MM.1S (cell line): ENCODE results near the gene CDH4.

Source experiments
- DNase-seq: peaks from one replicate; pipeline ENCODE4 v3.0.0-alpha.2; 2015
- H2AFZ ChIP-seq: fragments of 300-600 bp; sonication (generic); 2 replicates; pipeline ENCODE4 v1.6.0; 2016; ENCODE audit warnings: antibody characterized with exemption, low read length
- H3F3A ChIP-seq: fragments of 300-600 bp; sonication (generic); 2 replicates; pipeline ENCODE4 v1.6.1; 2016; ENCODE audit warnings: mild to moderate bottlenecking, antibody characterized with exemption, low read length, moderate library complexity, mixed read lengths; ENCODE audit not compliant: insufficient read depth
- H3K27ac ChIP-seq: fragments of 300-600 bp; sonication (generic); 2 replicates; pipeline ENCODE4 v1.5.1; 2016; ENCODE audit warnings: mild to moderate bottlenecking, low read length
- H3K27me3 ChIP-seq: fragments of 300-600 bp; sonication (generic); replicated peaks from 2 replicates; pipeline ENCODE4 v1.6.0; 2016; ENCODE audit warnings: low read length; ENCODE audit not compliant: insufficient read depth
- H3K36me3 ChIP-seq: fragments of 300-600 bp; sonication (generic); replicated peaks from 2 replicates; pipeline ENCODE4 v1.6.1; 2016; ENCODE audit warnings: mild to moderate bottlenecking, low read length, mixed read lengths; ENCODE audit not compliant: insufficient read depth
- H3K4me1 ChIP-seq: fragments of 300-600 bp; sonication (generic); 2 replicates; pipeline ENCODE4 v1.6.1; 2016; ENCODE audit warnings: low read length, mixed read lengths
- H3K4me2 ChIP-seq: fragments of 300-600 bp; sonication (generic); 2 replicates; pipeline ENCODE4 v1.6.0; 2016; ENCODE audit warnings: low read depth, low read length
- H3K4me3 ChIP-seq: fragments of 300-600 bp; sonication (generic); 2 replicates; pipeline ENCODE4 v1.5.1; 2016; ENCODE audit warnings: low read length, mixed read lengths
- H3K79me2 ChIP-seq: fragments of 300-600 bp; sonication (generic); 2 replicates; pipeline ENCODE4 v1.6.1; 2016; ENCODE audit warnings: mixed run types, low read length, mixed read lengths
- H3K9ac ChIP-seq: fragments of 300-600 bp; sonication (generic); 2 replicates; pipeline ENCODE4 v1.6.1; 2016; ENCODE audit warnings: low read length, mixed read lengths
- H3K9me2 ChIP-seq: fragments of 300-600 bp; sonication (generic); replicated peaks from 2 replicates; pipeline ENCODE4 v1.6.1; 2016; ENCODE audit warnings: mild to moderate bottlenecking, low read length, mixed read lengths; ENCODE audit not compliant: insufficient read depth
- H3K9me3 ChIP-seq: fragments of 300-600 bp; sonication (generic); replicated peaks from 2 replicates; pipeline ENCODE4 v1.6.1; 2016; ENCODE audit warnings: mild to moderate bottlenecking, low read length, mixed read lengths; ENCODE audit not compliant: insufficient read depth
- H4K20me1 ChIP-seq: fragments of 300-600 bp; sonication (generic); 2 replicates; pipeline ENCODE4 v1.6.1; 2016; ENCODE audit warnings: mild to moderate bottlenecking, low read length, moderate library complexity, mixed read lengths; ENCODE audit not compliant: insufficient read depth
- CTCF ChIP-seq: fragments of 300-600 bp; sonication (generic); IDR thresholded peaks from 2 replicates; pipeline ENCODE4 v1.5.1; 2016; ENCODE audit warnings: antibody characterized with exemption, low read length, mixed read lengths
- EZH2 ChIP-seq: fragments of 300-600 bp; sonication (generic); optimal IDR thresholded peaks from 2 replicates; pipeline ENCODE3; 2017; ENCODE audit warnings: low read depth, mild to moderate bottlenecking, antibody characterized with exemption, low read length, mixed read lengths
- EZH2phosphoT487 ChIP-seq: fragments of 300-600 bp; sonication (generic); IDR thresholded peaks from 2 replicates; pipeline ENCODE4 v1.6.1; 2018; ENCODE audit warnings: antibody characterized with exemption, low read length

The CDH4 gene

DNA sequence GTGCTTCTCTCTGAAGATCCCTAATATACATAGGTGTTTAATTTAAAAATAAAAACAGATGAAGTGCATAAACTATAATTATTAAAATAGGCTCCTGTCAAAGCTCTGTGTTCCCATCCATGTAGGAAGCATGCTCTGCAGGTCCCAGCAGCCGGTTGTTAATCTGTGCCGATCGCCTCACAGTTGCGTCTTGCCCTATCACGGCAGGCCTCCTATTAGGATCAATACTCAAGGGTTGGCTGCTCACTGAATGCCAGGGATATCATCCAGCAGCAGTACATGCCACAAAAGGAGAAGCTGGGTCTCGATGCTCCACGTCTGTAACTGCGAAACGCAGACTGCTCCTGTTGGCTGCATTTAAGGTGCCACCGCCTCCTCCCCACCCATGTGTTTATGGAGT is 369.8 kb downstream of the CDH4 start:
- Histone ChIP-seq H3K4me1 (no peaks in the 10 kb centered on the region), H3F3A (no peaks in the 10 kb centered on the region), H3K27ac (no peak overlapping the region), H3K4me3 (no peak overlapping the region), H3K9me2 (no peaks in the 10 kb centered on the region), H3K9me3 (no peaks in the 10 kb centered on the region), H3K9ac (no peak overlapping the region), H4K20me1 (no peaks in the 10 kb centered on the region), H2AFZ (no peak overlapping the region), H3K4me2 (no peak overlapping the region), H3K27me3 (peaks cover 84% of the 10 kb centered on the region), H3K36me3 (no peaks in the 10 kb centered on the region), H3K79me2 (no peaks in the 10 kb centered on the region)
- no peak for TF ChIP-seq CTCF
- no peak for TF ChIP-seq EZH2
- no peak for TF ChIP-seq EZH2phosphoT487
- DNase-seq, result no peak

DNA sequence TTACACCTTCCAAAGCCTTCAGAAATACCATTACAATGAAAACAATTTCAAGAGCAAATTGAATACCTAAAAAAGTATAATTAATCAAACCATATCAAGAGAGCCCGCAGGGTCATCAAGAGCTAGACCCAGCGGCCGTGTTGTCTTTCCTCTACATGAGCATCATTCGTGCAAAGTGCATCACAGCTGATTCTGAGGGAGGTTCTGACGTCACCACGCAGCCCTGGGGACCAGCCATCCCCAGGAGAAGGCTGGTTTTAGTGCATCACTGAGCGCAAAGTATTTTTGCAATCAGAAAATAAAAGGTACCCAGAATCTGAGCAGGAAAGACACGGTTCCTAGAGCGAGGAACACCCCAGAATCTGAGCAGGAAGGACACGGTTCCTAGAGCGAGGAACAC is 371.4 kb downstream of the CDH4 start:
- H3K4me1 ChIP-seq, result no peaks in the 10 kb centered on the region
- DNase-seq, result no peak
- peaks cover 88% of the 10 kb centered on the region for H3K27me3 ChIP-seq
- H4K20me1 ChIP-seq, result no peaks in the 10 kb centered on the region
- no peak overlapping the region for H2AFZ ChIP-seq
- no peaks in the 10 kb centered on the region for H3K36me3 ChIP-seq
- H3K9me2 ChIP-seq, result no peaks in the 10 kb centered on the region
- no peaks in the 10 kb centered on the region for H3K9me3 ChIP-seq
- H3K79me2 ChIP-seq, result no peaks in the 10 kb centered on the region
- no peak overlapping the region for H3K9ac ChIP-seq
- H3F3A ChIP-seq, result no peaks in the 10 kb centered on the region
- TF ChIP-seq CTCF (no peak), EZH2phosphoT487 (no peak), EZH2 (no peak)
- no peak overlapping the region for H3K4me2 ChIP-seq
- no peak overlapping the region for H3K4me3 ChIP-seq
- no peak overlapping the region for H3K27ac ChIP-seq

GRCh38 chr20:61625246-61625645 is 373.2 kb downstream of the CDH4 start:
- Histone ChIP-seq H3K4me3 (no peak overlapping the region), H3K79me2 (no peaks in the 10 kb centered on the region), H3K4me1 (no peaks in the 10 kb centered on the region), H3K9ac (no peak overlapping the region), H3K4me2 (no peak overlapping the region), H4K20me1 (no peaks in the 10 kb centered on the region), H3K27me3 (peaks cover 86% of the 10 kb centered on the region), H2AFZ (no peak overlapping the region), H3K9me3 (no peaks in the 10 kb centered on the region), H3K27ac (no peak overlapping the region), H3K36me3 (no peaks in the 10 kb centered on the region), H3F3A (no peaks in the 10 kb centered on the region), H3K9me2 (no peaks in the 10 kb centered on the region)
- TF ChIP-seq EZH2, result no peak
- no peak for TF ChIP-seq CTCF
- no peak for TF ChIP-seq EZH2phosphoT487
- no peak for DNase-seq
